Keratinocyte (primary cell): ENCODE results near the gene OR6M1. TPM values are rescaled to one million over a fixed set of nuclear protein-coding genes. Genes with fewer than 3 reads are reported as not detected.

ENCODE experiments used
- DNase-seq: peaks from one replicate; pipeline ENCODE4 v3.0.0-alpha.2; 2011; ENCODE audit warnings: low read depth, missing footprints, low spot score
- FAIRE-seq: peaks from 2 replicates; lab custom pipeline; 2011; peaks lifted over from hg19 to GRCh38; lab: Jason Lieb, UNC
- H2AFZ ChIP-seq: 2 replicates; pipeline ENCODE4 v1.6.0; 2012; ENCODE audit warnings: low read length, control low read depth, inconsistent platforms; ENCODE audit not compliant: control insufficient read depth
- H3K27ac ChIP-seq: 2 replicates; pipeline ENCODE4 v1.5.1; 2011; ENCODE audit warnings: low read length; ENCODE audit not compliant: control insufficient read depth, insufficient read depth
- H3K27me3 ChIP-seq: 3 replicates; pipeline ENCODE4 v1.6.0; 2011; ENCODE audit warnings: low read length; ENCODE audit not compliant: control insufficient read depth, insufficient read depth; ENCODE audit errors: extremely low read depth
- H3K36me3 ChIP-seq, 2 experiments: 2 replicates in 1 of 2; 3 replicates in 1 of 2; pipeline ENCODE4 v1.5.1; 2011; ENCODE audit warnings: low read length in 2 of 2, mild to moderate bottlenecking in 1 of 2; ENCODE audit not compliant: control insufficient read depth in 2 of 2, insufficient read depth in 2 of 2; ENCODE audit errors: extremely low read depth in 1 of 2
- H3K4me1 ChIP-seq: 3 replicates; pipeline ENCODE4 v1.5.1; 2011; ENCODE audit warnings: low read length; ENCODE audit not compliant: control insufficient read depth, insufficient read depth; ENCODE audit errors: extremely low read depth
- H3K4me2 ChIP-seq: 3 replicates; pipeline ENCODE4 v1.6.0; 2011; ENCODE audit warnings: low read depth, low read length; ENCODE audit not compliant: control insufficient read depth, insufficient read depth; ENCODE audit errors: extremely low read depth
- H3K4me3 ChIP-seq, 3 experiments: fragments of 200-600 bp in 1 of 3; sonication (generic) in 1 of 3; 2 replicates in 2 of 3; 3 replicates in 1 of 3; pipeline ENCODE4 v1.5.1; 2011 to 2016; ENCODE audit warnings: low read length in 3 of 3, mild to moderate bottlenecking in 3 of 3, control low read depth in 2 of 3, inconsistent platforms in 1 of 3, low read depth in 1 of 3, mixed read lengths in 1 of 3, mixed run types in 1 of 3, moderate library complexity in 1 of 3; ENCODE audit not compliant: control insufficient read depth in 2 of 3, insufficient read depth in 2 of 3; ENCODE audit errors: extremely low read depth in 1 of 3
- H3K79me2 ChIP-seq: 2 replicates; pipeline ENCODE4 v1.6.0; 2012; ENCODE audit warnings: low read length; ENCODE audit not compliant: control insufficient read depth, insufficient read depth
- H3K9ac ChIP-seq: 3 replicates; pipeline ENCODE4 v1.6.0; 2011; ENCODE audit warnings: low read length; ENCODE audit not compliant: control insufficient read depth, insufficient read depth; ENCODE audit errors: extremely low read depth
- H3K9me1 ChIP-seq: 3 replicates; pipeline ENCODE4 v1.6.0; 2011; ENCODE audit warnings: low read length; ENCODE audit not compliant: control insufficient read depth, insufficient read depth; ENCODE audit errors: extremely low read depth
- H3K9me3 ChIP-seq: 2 replicates; pipeline ENCODE4 v1.5.1; 2012; ENCODE audit warnings: low read depth, low read length; ENCODE audit not compliant: control insufficient read depth
- H4K20me1 ChIP-seq: 3 replicates; pipeline ENCODE4 v1.6.0; 2011; ENCODE audit warnings: low read length; ENCODE audit not compliant: control insufficient read depth, insufficient read depth; ENCODE audit errors: extremely low read depth
- EZH2 ChIP-seq: IDR thresholded peaks from one replicate; pipeline ENCODE4 v1.6.1; 2012; ENCODE audit warnings: inconsistent platforms, mild to moderate bottlenecking, low read length, moderate library complexity
- dilution Hi-C: fragments of 300-500 bp; cut with MboI; formaldehyde crosslinking; loops from one replicate; pipeline ENCODE4 v1.7.0; 2020; ENCODE audit warnings: low sequenced_read_pairs; ENCODE audit not compliant: extremely low pct_ligation_motif_present
- polyA plus RNA-seq, 5 experiments: library from polyadenylated mRNA; depleted of rRNA in 3 of 5; stranded (reverse) in 3 of 5; stranded (forward) in 1 of 5; unstranded in 1 of 5; fragments of >200 nt; gene quantifications; 1 replicate in 1 of 5; 2 replicates in 3 of 5; 3 replicates in 1 of 5; pipeline versions ENCODE4 v1.2.1 to v1.2.3, GENCODE V29; 2011 to 2012; ENCODE audit warnings: missing spikeins in 2 of 5, low read depth in 1 of 5, low replicate concordance in 1 of 5
- TF ChIP-seq, protein P1 (sequence below), 3 experiments: IDR thresholded peaks in 1 of 3; conservative IDR thresholded peaks in 1 of 3; optimal IDR thresholded peaks in 1 of 3; 2 replicates in 2 of 3; 3 replicates in 1 of 3; pipeline versions ENCODE3 to v1.5.1; 2011; ENCODE audit warnings: low read length in 3 of 3, mild to moderate bottlenecking in 3 of 3, moderate library complexity in 2 of 3, control low read depth in 1 of 3, inconsistent platforms in 1 of 3; ENCODE audit not compliant: insufficient read depth in 2 of 3; ENCODE audit errors: extremely low read depth in 1 of 3

OR6M1 gene
- polyA plus RNA-seq, 1 donor (not counting 4 experiments of a cell fraction or from before 2014, with no cell fraction given) = not detected

DNA sequence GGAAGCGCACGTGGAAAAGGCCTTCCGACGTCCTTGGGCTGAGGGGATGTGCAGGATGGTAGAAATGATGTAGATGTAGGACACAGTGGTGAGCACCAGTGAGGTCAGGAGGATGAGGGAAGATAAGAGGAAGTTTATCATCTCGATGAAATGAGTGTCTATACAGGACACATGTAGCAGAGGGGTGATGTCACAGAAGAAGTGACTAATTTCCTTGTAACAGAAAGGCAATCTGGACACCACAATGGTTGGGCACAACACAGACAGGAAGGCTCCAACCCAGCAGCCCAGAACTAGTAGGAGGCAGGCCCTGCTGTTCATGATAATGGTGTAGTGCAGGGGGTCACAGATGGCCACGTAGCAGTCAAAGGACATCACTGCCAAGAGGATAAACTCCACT is 35.0 kb upstream of the OR6M1 start:
- H3K27ac ChIP-seq = no peak overlapping the region
- TF ChIP-seq, protein P1, sequence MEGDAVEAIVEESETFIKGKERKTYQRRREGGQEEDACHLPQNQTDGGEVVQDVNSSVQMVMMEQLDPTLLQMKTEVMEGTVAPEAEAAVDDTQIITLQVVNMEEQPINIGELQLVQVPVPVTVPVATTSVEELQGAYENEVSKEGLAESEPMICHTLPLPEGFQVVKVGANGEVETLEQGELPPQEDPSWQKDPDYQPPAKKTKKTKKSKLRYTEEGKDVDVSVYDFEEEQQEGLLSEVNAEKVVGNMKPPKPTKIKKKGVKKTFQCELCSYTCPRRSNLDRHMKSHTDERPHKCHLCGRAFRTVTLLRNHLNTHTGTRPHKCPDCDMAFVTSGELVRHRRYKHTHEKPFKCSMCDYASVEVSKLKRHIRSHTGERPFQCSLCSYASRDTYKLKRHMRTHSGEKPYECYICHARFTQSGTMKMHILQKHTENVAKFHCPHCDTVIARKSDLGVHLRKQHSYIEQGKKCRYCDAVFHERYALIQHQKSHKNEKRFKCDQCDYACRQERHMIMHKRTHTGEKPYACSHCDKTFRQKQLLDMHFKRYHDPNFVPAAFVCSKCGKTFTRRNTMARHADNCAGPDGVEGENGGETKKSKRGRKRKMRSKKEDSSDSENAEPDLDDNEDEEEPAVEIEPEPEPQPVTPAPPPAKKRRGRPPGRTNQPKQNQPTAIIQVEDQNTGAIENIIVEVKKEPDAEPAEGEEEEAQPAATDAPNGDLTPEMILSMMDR (optimal IDR thresholded peaks at IDR 0.05 in 1 of 3, IDR thresholded peaks at IDR 0.05 in 1 of 3, conservative IDR thresholded peaks at IDR 0.05 in 1 of 3; ENCODE audit: extremely low read depth in 1 of 3, insufficient read depth in 2 of 3, low read length in 3 of 3) = no peak
- TF ChIP-seq EZH2 = no peak
- no peaks in the 10 kb centered on the region for H3K79me2 ChIP-seq
- H3K27me3 ChIP-seq = no peaks in the 10 kb centered on the region
- FAIRE-seq (no peak), DNase-seq (no peak)
- no peaks in the 10 kb centered on the region for H3K4me1 ChIP-seq
- H4K20me1 ChIP-seq = no peaks in the 10 kb centered on the region
- H3K9me3 ChIP-seq = no peaks in the 10 kb centered on the region
- H3K36me3 ChIP-seq = no peaks in the 10 kb centered on the region
- H3K9ac ChIP-seq = no peak overlapping the region
- no peak overlapping the region for H3K4me2 ChIP-seq
- dilution Hi-C loops = no loop called here
- H3K4me3 ChIP-seq = no peak overlapping the region
- no peak overlapping the region for H2AFZ ChIP-seq
- H3K9me1 ChIP-seq = no peaks in the 10 kb centered on the region

DNA sequence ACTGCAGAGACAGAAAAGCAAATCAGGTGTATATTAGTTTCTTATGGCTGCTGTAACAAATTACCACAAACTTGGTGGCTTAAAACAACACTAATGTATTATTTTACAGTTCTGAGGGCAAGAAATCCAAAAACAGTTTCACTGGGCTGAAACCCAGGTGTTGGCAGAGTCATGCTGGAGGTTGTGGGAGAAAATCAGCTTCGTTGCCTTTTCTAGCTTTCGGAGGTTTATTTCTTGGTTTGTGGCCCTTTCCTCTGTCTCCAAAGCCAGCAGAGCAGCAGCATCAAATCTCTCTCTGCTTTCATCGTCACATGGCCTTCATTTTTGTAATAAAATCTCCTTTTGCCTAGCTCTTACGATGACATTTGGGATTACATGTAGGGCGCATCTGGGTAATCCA is 33.0 kb upstream of the OR6M1 start:
- H3K9me1 ChIP-seq = no peaks in the 10 kb centered on the region
- no peaks in the 10 kb centered on the region for H3K4me1 ChIP-seq
- FAIRE-seq (no peak), DNase-seq (no peak)
- H4K20me1 ChIP-seq = no peaks in the 10 kb centered on the region
- dilution Hi-C loops = no loop called here
- TF ChIP-seq, protein P1 (optimal IDR thresholded peaks at IDR 0.05 in 1 of 3, IDR thresholded peaks at IDR 0.05 in 1 of 3, conservative IDR thresholded peaks at IDR 0.05 in 1 of 3; ENCODE audit: extremely low read depth in 1 of 3, insufficient read depth in 2 of 3, low read length in 3 of 3) = no peak
- no peak for TF ChIP-seq EZH2
- H3K36me3 ChIP-seq = no peaks in the 10 kb centered on the region
- no peak overlapping the region for H3K4me2 ChIP-seq
- no peaks in the 10 kb centered on the region for H3K9me3 ChIP-seq
- no peak overlapping the region for H3K4me3 ChIP-seq
- no peaks in the 10 kb centered on the region for H3K79me2 ChIP-seq
- H3K9ac ChIP-seq = no peak overlapping the region
- H2AFZ ChIP-seq = no peak overlapping the region
- H3K27me3 ChIP-seq = no peaks in the 10 kb centered on the region
- H3K27ac ChIP-seq = no peak overlapping the region
